ENCODE measurements around the gene ORMDL3.

Gene ORMDL3

GRCh38 chr17:39965017-39965699, 37.8 kb upstream of the ORMDL3 start:
- H3K27ac ChIP-seq: no peak overlapping the region
- H3K4me3 ChIP-seq (ENCODE audit: low read depth, low read length): no peak overlapping the region
- no peaks in the 10 kb centered on the region for H3K36me3 ChIP-seq (replicated peaks)
- in situ Hi-C loops (cut with HindIII; ENCODE audit: low pct_ligation_motif_present, low sequenced_read_pairs): no loop called here
- H3K27me3 ChIP-seq (replicated peaks): no peaks in the 10 kb centered on the region
- TF ChIP-seq CTCF (IDR thresholded peaks at IDR 0.05; ENCODE audit: low read depth, low read length, missing control alignments): no peak
- no peak for DNase-seq

- in situ Hi-C loops (cut with HindIII; ENCODE audit: low pct_ligation_motif_present, low sequenced_read_pairs): no loop called here
- no peak for DNase-seq
- TF ChIP-seq CTCF (IDR thresholded peaks at IDR 0.05; ENCODE audit: low read depth, low read length, missing control alignments): no peak
- Histone ChIP-seq H3K36me3 (replicated peaks) (no peaks in the 10 kb centered on the region), H3K27me3 (replicated peaks) (no peaks in the 10 kb centered on the region), H3K4me3 (ENCODE audit: low read depth, low read length) (no peak overlapping the region), H3K27ac (no peak overlapping the region)
Observed at GRCh38 chr17:39963829-39964228, 36.4 kb upstream of the ORMDL3 start.

- no peak for TF ChIP-seq CTCF (IDR thresholded peaks at IDR 0.05; ENCODE audit: low read depth, low read length, missing control alignments)
- in situ Hi-C loops (cut with HindIII; ENCODE audit: low pct_ligation_motif_present, low sequenced_read_pairs): no loop called here
- Histone ChIP-seq H3K4me3 (ENCODE audit: low read depth, low read length) (no peak within 1 kb of the TSS), H3K27me3 (replicated peaks) (no peaks in the 10 kb centered on the region), H3K27ac (no peak within 1 kb of the TSS), H3K36me3 (replicated peaks) (no peaks in the 10 kb centered on the region)
- no peak for DNase-seq
Observed at GRCh38 chr17:39962642-39963220, 35.3 kb upstream of the ORMDL3 start, which contains the start of gene GSDMA. GSDMA (plus strand) TSS chr17:39963004; CDS start chr17:39965688, 2,684 bp downstream.

- no peak for DNase-seq
- Histone ChIP-seq H3K27ac (no peak overlapping the region), H3K36me3 (replicated peaks) (no peaks in the 10 kb centered on the region), H3K27me3 (replicated peaks) (no peaks in the 10 kb centered on the region), H3K4me3 (ENCODE audit: low read depth, low read length) (no peak overlapping the region)
- in situ Hi-C loops (cut with HindIII; ENCODE audit: low pct_ligation_motif_present, low sequenced_read_pairs): no loop called here
- TF ChIP-seq CTCF (IDR thresholded peaks at IDR 0.05; ENCODE audit: low read depth, low read length, missing control alignments): no peak
Observed at GRCh38 chr17:39960524-39961041, 33.2 kb upstream of the ORMDL3 start.

- no peak for DNase-seq
- H3K4me3 ChIP-seq (ENCODE audit: low read depth, low read length): no peak overlapping the region
- no peaks in the 10 kb centered on the region for H3K36me3 ChIP-seq (replicated peaks)
- no peak overlapping the region for H3K27ac ChIP-seq
- TF ChIP-seq CTCF (IDR thresholded peaks at IDR 0.05; ENCODE audit: low read depth, low read length, missing control alignments): no peak
- in situ Hi-C loops (cut with HindIII; ENCODE audit: low pct_ligation_motif_present, low sequenced_read_pairs): no loop called here
- no peaks in the 10 kb centered on the region for H3K27me3 ChIP-seq (replicated peaks)
Observed at GRCh38 chr17:39955726-39956225, 28.4 kb upstream of the ORMDL3 start.
